ENCODE results near the gene CLMN. TPM values are rescaled to one million over a fixed set of nuclear protein-coding genes. Genes with fewer than 3 reads are reported as not detected.

The CLMN gene
- total RNA-seq, 2 donors from 2014 or later = 3.4 to 4.0 TPM

DNA sequence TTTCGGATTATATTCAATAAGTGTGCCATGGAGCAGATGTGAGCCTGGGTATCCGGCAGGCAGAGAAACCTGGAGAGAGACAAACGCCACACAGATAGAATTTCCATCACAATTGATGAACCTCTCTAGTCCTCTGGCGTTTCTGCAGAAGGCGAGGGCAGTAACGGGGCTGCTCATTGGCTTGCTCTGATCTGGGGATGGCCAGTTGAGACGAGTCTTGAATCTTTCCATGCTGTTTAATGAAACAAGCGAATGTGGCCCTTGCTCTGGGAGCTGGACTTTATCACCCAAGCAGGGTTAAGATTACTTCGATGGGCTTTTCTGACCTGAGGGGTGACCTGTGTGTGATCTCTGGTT, 42.4 kb upstream of the CLMN start:
- TF ChIP-seq, protein P1, sequence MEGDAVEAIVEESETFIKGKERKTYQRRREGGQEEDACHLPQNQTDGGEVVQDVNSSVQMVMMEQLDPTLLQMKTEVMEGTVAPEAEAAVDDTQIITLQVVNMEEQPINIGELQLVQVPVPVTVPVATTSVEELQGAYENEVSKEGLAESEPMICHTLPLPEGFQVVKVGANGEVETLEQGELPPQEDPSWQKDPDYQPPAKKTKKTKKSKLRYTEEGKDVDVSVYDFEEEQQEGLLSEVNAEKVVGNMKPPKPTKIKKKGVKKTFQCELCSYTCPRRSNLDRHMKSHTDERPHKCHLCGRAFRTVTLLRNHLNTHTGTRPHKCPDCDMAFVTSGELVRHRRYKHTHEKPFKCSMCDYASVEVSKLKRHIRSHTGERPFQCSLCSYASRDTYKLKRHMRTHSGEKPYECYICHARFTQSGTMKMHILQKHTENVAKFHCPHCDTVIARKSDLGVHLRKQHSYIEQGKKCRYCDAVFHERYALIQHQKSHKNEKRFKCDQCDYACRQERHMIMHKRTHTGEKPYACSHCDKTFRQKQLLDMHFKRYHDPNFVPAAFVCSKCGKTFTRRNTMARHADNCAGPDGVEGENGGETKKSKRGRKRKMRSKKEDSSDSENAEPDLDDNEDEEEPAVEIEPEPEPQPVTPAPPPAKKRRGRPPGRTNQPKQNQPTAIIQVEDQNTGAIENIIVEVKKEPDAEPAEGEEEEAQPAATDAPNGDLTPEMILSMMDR (IDR thresholded peaks at IDR 0.05) = no peak
- H3K36me3 ChIP-seq = no peaks in the 10 kb centered on the region

DNA sequence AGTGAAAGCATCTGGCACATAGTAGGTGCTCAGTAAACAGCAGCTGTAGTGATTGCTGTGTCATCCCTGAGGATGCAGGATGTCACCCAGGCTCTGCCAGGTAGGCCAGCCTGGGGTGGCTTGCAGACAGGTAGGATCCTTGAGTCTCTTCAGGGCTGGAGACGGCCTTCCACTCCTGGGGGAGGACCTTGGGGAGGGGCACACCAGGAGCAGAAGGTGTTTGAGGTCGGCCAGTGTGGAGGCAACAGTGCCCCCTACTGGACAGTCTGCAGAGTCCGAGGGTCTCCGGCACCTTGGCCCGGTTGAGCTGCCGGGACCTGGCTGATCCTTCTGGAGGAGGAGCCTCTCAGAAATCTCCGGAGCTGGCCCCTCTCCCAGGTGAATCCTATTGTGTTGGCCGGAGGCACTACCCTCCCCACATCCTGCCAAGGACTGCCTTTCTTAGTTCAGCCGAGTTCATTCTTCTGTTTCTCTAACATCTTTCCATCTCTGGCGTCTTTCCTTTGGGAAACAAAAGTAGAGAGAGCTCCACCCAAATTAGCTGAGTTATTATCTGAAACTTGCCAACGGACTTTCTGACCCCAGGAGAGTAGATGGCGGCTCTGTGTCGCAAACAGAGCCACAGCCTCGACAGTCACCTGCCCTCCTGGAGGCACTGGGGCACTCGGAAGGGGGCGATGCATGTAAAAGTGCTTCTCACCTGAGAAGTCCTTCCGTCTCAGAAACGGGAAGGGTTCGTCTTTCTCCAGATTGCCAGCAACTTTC, 41.8 kb upstream of the CLMN start:
- TF ChIP-seq, protein P1 (IDR thresholded peaks at IDR 0.05) = peak in 1 of 2 donors; percentile 62
- Histone ChIP-seq H3K27ac (no peak overlapping the region), H3K4me3 (no peak overlapping the region), H3K9me3 (no peaks in the 10 kb centered on the region), H3K4me1 (peaks cover 0 to 24% of the 10 kb centered on the region in 2 donors), H3K27me3 (peaks cover 0 to 2% of the 10 kb centered on the region in 2 donors), H3K36me3 (no peaks in the 10 kb centered on the region)
- peak; percentile 59 for DNase-seq (ENCODE audit: low spot score)

More for the DNA sequence above, 42.4 kb upstream of the CLMN start:
- H3K4me3 ChIP-seq = no peak overlapping the region
- peak; percentile 38 for DNase-seq (ENCODE audit: low spot score)
- no peak overlapping the region for H3K27ac ChIP-seq
- H3K4me1 ChIP-seq = peaks cover 0 to 24% of the 10 kb centered on the region in 2 donors
- H3K27me3 ChIP-seq = peaks cover 0 to 2% of the 10 kb centered on the region in 2 donors
- H3K9me3 ChIP-seq = no peaks in the 10 kb centered on the region

DNA sequence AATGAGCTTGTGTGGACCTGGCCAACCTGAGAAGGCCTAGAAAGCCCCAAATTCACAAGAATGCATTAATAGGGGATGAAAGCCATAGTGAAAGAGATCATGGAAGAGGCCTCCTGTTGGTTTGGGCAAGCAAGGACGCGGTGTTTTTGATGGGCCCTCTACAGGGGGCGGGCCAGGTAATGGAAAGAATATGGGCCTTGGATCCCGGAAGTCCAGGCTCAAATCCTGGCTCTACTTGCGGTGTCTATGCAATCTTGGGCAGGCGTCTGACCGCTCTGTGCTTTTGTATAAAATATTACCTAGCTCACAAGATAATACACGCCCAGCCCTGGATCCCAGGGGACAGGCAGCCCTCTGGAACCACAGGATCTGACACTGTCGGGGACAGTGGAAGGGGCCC, 41.1 kb upstream of the CLMN start:
- Histone ChIP-seq H3K4me1 (peaks cover 0 to 24% of the 10 kb centered on the region in 2 donors), H3K4me3 (no peak overlapping the region), H3K9me3 (no peaks in the 10 kb centered on the region), H3K36me3 (no peaks in the 10 kb centered on the region), H3K27me3 (peaks cover 0 to 2% of the 10 kb centered on the region in 2 donors), H3K27ac (no peak overlapping the region)
- DNase-seq (ENCODE audit: low spot score) = peak; percentile 38
- TF ChIP-seq, protein P1 (IDR thresholded peaks at IDR 0.05) = no peak

DNA sequence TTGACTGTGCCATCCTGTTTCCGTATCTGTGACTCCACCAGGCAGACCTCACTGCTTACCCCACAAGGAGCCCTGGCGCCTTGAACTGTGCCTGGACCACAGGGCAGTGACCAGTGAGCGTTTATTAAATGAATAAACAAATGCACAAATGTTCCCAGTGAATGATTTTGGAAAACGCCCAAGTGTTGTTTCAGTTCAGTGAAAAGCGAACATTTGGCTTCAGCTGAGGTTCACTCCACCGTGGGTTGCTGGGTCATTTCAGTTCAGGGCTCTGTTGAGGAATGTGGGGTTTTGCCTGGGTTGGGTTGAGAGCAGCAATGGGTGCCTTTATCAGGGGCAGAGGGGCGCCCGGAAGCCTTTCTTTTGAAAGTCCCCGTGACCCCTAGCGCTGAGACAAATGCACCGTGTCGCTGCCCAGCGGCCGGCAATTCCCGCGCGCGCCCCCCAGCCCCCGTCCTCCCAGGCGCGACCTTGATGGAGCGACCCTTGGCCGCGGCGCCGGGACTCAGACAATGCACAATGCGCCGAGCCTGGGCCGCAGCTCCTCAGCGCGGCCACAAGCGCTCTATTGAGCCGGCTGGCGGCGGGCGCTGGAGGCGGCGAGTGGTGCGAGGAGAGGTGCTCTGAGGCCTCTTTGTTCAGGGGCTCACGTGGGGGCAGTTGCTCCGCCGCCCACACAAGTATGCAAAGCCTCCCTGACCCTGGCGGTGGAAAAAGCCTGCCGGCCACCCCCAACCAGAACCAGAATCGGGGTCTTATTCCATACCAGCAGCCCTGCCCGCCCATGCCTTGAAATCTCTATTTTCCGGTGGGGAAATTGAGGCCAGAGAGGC, 40.5 kb upstream of the CLMN start:
- H3K4me3 ChIP-seq = peak overlapping the region in 1 of 2 donors; percentile 15
- TF ChIP-seq, protein P1 (IDR thresholded peaks at IDR 0.05) = no peak
- H3K9me3 ChIP-seq = no peaks in the 10 kb centered on the region
- H3K4me1 ChIP-seq = peaks cover 0 to 24% of the 10 kb centered on the region in 2 donors
- peaks cover 0 to 2% of the 10 kb centered on the region in 2 donors for H3K27me3 ChIP-seq
- no peaks in the 10 kb centered on the region for H3K36me3 ChIP-seq
- H3K27ac ChIP-seq = no peak overlapping the region
- peak; percentile 53 for DNase-seq (ENCODE audit: low spot score)

DNA sequence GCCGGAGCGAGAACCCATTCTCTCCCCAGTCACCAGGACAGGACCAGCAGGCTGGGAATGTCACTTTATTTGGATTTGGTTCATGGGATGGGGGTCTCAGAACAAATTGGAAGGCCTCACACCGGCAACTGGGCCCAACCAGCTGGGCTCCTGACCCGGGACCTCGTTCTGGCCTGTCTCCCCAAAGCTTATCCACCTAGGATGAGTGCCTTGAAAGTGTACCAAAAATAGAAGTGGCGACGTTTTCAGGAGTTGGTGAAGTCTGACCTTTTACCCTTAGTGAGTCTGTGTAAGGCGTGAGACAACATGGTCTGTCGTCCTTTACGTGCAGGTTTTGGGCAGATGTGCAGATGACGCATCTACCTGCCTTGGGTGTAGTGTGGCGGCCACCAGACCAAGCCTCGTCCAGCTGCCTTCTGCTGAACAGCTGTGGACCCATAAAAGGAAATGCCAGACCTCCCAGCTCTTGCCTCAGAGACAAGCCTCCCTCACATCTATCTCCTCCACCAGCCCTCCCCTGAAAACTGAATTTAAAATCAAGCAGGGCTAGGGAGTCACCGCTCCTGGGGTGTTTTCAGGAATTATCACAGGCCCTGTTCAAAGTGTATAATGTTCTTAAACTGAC, 36.6 kb upstream of the CLMN start:
- no peak overlapping the region for H3K27ac ChIP-seq
- no peaks in the 10 kb centered on the region for H3K36me3 ChIP-seq
- H3K4me1 ChIP-seq = peaks cover 0 to 12% of the 10 kb centered on the region in 2 donors
- TF ChIP-seq, protein P1 (IDR thresholded peaks at IDR 0.05) = no peak
- peak; percentile 32 for DNase-seq (ENCODE audit: low spot score)
- H3K9me3 ChIP-seq = peaks cover 0 to 13% of the 10 kb centered on the region in 2 donors
- no peak overlapping the region for H3K4me3 ChIP-seq
- H3K27me3 ChIP-seq = peaks cover 0 to 2% of the 10 kb centered on the region in 2 donors

All from right atrium auricular region (tissue), 2 donors.